GM18526 (cell line): ENCODE results near the gene GSTA2.

ENCODE experiments used
- POLR2A ChIP-seq: IDR thresholded peaks from 3 replicates; pipeline ENCODE4 v1.6.1; 2011; ENCODE audit not compliant: insufficient read length; ENCODE audit errors: extremely low read depth

The GSTA2 gene

GRCh38 chr6:52724406-52725121, 38.7 kb downstream of the GSTA2 start:
- no peak for TF ChIP-seq POLR2A

- TF ChIP-seq POLR2A: no peak
Observed at GRCh38 chr6:52724042-52724405, 39.3 kb downstream of the GSTA2 start.

- no peak for TF ChIP-seq POLR2A
Observed at GRCh38 chr6:52720321-52720720, 43.0 kb downstream of the GSTA2 start.

GRCh38 chr6:52718550-52718949, 44.7 kb downstream of the GSTA2 start:
- no peak for TF ChIP-seq POLR2A

- no peak for TF ChIP-seq POLR2A
Observed at GRCh38 chr6:52712136-52712535, 51.1 kb downstream of the GSTA2 start.

GRCh38 chr6:52707963-52708680, 55.2 kb downstream of the GSTA2 start:
- no peak for TF ChIP-seq POLR2A

GRCh38 chr6:52706001-52706400, 57.3 kb downstream of the GSTA2 start:
- no peak for TF ChIP-seq POLR2A

GRCh38 chr6:52704060-52704459, 59.2 kb downstream of the GSTA2 start:
- no peak for TF ChIP-seq POLR2A
